OCI-LY7 (cell line): ENCODE measurements around the gene POLDIP3. TPM values are rescaled to one million over a fixed set of nuclear protein-coding genes. Genes with fewer than 3 reads are reported as not detected.

ENCODE experiments used
- BruUV-seq: library from RNA; stranded (reverse); fragments of 400-500 nt; replicated peaks from 2 replicates; lab custom pipeline; 2021; lab: Mats Ljungman, UMichigan
- CTCF ChIA-PET: fragments of 300-600 bp; sonication (Branson Sonifier 250); formaldehyde crosslinking; loops from one replicate; lab custom pipeline; 2022; ENCODE audit warnings: antibody characterized with exemption; ENCODE audit not compliant: unreplicated experiment; lab: Charles Lee
- POLR2A ChIA-PET: fragments of 300-600 bp; sonication (Branson Sonifier 250); formaldehyde crosslinking; loops from one replicate; lab custom pipeline; 2022; ENCODE audit warnings: antibody characterized with exemption; lab: Charles Lee
- DNase-seq: peaks from one replicate; pipeline ENCODE4 v3.0.0-alpha.2; 2015; ENCODE audit warnings: low spot score
- H2AFZ ChIP-seq: fragments of 200-600 bp; sonication (generic), shearing (Covaris generic); 2 replicates; pipeline ENCODE4 v1.6.1; 2014; ENCODE audit warnings: mild to moderate bottlenecking, antibody characterized with exemption, low read length, moderate library complexity
- H3K27ac ChIP-seq: fragments of 200-600 bp; sonication (generic); 2 replicates; pipeline ENCODE4 v1.5.1; 2014; ENCODE audit warnings: mixed run types, low read depth, mild to moderate bottlenecking, moderate library complexity, low read length, inconsistent platforms; ENCODE audit not compliant: poor library complexity, severe bottlenecking
- H3K36me3 ChIP-seq: fragments of 200-600 bp; sonication (generic); 2 replicates; pipeline ENCODE4 v1.6.1; 2014; ENCODE audit warnings: mild to moderate bottlenecking, antibody characterized with exemption, low read length, moderate library complexity, mixed read lengths; ENCODE audit not compliant: insufficient read depth
- H3K4me1 ChIP-seq: fragments of 200-600 bp; sonication (generic); 2 replicates; pipeline ENCODE4 v1.5.1; 2014; ENCODE audit warnings: mild to moderate bottlenecking, low read length; ENCODE audit not compliant: insufficient read depth, poor library complexity, severe bottlenecking
- H3K4me2 ChIP-seq: fragments of 200-600 bp; sonication (generic); 2 replicates; pipeline ENCODE4 v1.6.1; 2014; ENCODE audit warnings: mild to moderate bottlenecking, low read length
- H3K4me3 ChIP-seq: fragments of 200-600 bp; sonication (generic); 2 replicates; pipeline ENCODE4 v1.5.1; 2014; ENCODE audit warnings: mild to moderate bottlenecking, low read depth, low read length; ENCODE audit not compliant: poor library complexity, severe bottlenecking
- H3K79me2 ChIP-seq: fragments of 200-600 bp; sonication (generic); 2 replicates; pipeline ENCODE4 v1.6.1; 2016; ENCODE audit warnings: low read depth, mild to moderate bottlenecking, low read length, moderate library complexity, mixed read lengths; ENCODE audit not compliant: insufficient read depth
- H3K9me2 ChIP-seq: fragments of 200-600 bp; sonication (generic); 2 replicates; pipeline ENCODE4 v1.6.1; 2016; ENCODE audit warnings: mild to moderate bottlenecking, low read length, mixed read lengths; ENCODE audit not compliant: insufficient read depth
- H3K9me3 ChIP-seq: fragments of 200-600 bp; sonication (generic); 2 replicates; pipeline ENCODE4 v1.6.1; 2014; ENCODE audit warnings: mild to moderate bottlenecking, mixed run types, low read length, mixed read lengths
- H4K20me1 ChIP-seq: fragments of 200-600 bp; sonication (generic); 2 replicates; pipeline ENCODE4 v1.6.1; 2014; ENCODE audit warnings: mild to moderate bottlenecking, antibody characterized with exemption, low read length, moderate library complexity, mixed read lengths; ENCODE audit not compliant: insufficient read depth
- EZH2phosphoT487 ChIP-seq: fragments of 200-600 bp; sonication (generic); IDR thresholded peaks from 2 replicates; pipeline ENCODE4 v1.6.1; 2018; ENCODE audit warnings: low read depth, borderline replicate concordance, mild to moderate bottlenecking, mixed run types, antibody characterized with exemption, low read length, moderate library complexity, mixed read lengths
- intact Hi-C: fragments of 100-400 bp; cut with micrococcal nuclease; formaldehyde crosslinking; loops from one replicate; pipeline ENCODE4 v1.10.0; 2022; ENCODE audit not compliant: unreplicated experiment
- total RNA-seq, 2 experiments: library from RNA; depleted of rRNA in 1 of 2; stranded (reverse); fragments of >200 nt in 1 of 2; shearing (Covaris generic) in 1 of 2; gene quantifications; 2 replicates each; pipeline ENCODE4 v1.2.3, GENCODE V29; 2014 to 2022
- TF ChIP-seq, protein P1 (sequence below): fragments of 200-600 bp; sonication (generic); conservative IDR thresholded peaks from 2 replicates; pipeline ENCODE4 v1.5.1; 2014; ENCODE audit warnings: mild to moderate bottlenecking, antibody characterized with exemption, low read length, moderate library complexity, mixed read lengths

Gene POLDIP3
- total RNA-seq, 2 experiments from 2014 or later, result 70.7 to 73.5 TPM

DNA sequence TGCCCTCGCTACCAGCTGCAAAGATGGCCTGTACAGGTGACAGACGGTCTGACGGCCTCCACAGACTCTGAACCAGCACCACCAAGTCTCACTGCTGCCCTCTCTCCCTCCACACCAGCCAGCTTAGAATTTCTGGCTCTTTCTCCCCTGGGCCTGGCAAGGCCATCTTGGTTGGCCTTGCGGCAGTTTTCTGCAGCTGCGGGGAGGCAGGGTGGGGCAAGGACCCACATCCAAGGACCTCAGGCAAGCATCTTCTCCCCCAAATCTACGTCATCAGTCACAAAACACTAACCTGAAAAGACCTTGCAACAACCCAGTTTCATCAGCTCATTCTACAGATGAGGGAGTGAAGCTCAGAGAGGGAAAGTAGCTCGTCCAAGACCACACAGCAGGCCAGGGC lies 11.7 kb upstream of the POLDIP3 start:
- H3K27ac ChIP-seq, result no peak overlapping the region
- H3K9me2 ChIP-seq, result no peaks in the 10 kb centered on the region
- BruUV-seq, result no TSS peak
- H3K9me3 ChIP-seq, result no peaks in the 10 kb centered on the region
- no peak overlapping the region for H2AFZ ChIP-seq
- no peaks in the 10 kb centered on the region for H3K79me2 ChIP-seq
- H3K36me3 ChIP-seq, result peaks cover 56% of the 10 kb centered on the region
- ChIA-PET POLR2A (interaction anchor here (0.6 kb wide), 1 partner anchor 106 kb away, joined by 3 read pairs; no protein-coding TSS in a partner anchor), CTCF (no interaction called here)
- no peaks in the 10 kb centered on the region for H4K20me1 ChIP-seq
- no peak overlapping the region for H3K4me3 ChIP-seq
- intact Hi-C loops, result no loop called here
- H3K4me2 ChIP-seq, result no peak overlapping the region
- TF ChIP-seq, protein P1, sequence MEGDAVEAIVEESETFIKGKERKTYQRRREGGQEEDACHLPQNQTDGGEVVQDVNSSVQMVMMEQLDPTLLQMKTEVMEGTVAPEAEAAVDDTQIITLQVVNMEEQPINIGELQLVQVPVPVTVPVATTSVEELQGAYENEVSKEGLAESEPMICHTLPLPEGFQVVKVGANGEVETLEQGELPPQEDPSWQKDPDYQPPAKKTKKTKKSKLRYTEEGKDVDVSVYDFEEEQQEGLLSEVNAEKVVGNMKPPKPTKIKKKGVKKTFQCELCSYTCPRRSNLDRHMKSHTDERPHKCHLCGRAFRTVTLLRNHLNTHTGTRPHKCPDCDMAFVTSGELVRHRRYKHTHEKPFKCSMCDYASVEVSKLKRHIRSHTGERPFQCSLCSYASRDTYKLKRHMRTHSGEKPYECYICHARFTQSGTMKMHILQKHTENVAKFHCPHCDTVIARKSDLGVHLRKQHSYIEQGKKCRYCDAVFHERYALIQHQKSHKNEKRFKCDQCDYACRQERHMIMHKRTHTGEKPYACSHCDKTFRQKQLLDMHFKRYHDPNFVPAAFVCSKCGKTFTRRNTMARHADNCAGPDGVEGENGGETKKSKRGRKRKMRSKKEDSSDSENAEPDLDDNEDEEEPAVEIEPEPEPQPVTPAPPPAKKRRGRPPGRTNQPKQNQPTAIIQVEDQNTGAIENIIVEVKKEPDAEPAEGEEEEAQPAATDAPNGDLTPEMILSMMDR, result no peak
- no peak for TF ChIP-seq EZH2phosphoT487
- no peak for DNase-seq
- peaks cover 22% of the 10 kb centered on the region for H3K4me1 ChIP-seq

DNA sequence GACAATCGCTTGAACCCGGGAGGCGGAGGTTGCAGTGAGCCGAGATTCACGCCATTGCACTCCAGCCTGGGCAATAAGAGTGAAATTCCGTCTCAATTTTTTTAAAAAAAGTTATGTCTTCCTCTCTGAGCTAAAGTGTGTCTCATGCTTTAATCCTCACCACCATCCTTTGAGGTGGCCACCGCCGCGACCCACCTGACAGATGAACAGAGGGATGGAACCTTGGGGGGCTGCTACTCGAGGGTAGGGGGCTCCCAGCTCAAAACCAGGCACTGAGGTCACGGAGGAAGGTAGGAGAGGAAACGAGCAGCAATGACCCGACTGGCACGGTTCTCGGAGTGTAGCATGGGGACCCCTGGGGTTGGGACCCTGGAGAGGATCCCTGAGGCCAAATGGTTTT lies 10.7 kb upstream of the POLDIP3 start:
- Histone ChIP-seq H3K9me2 (no peaks in the 10 kb centered on the region), H3K36me3 (peaks cover 46% of the 10 kb centered on the region), H3K4me1 (peaks cover 27% of the 10 kb centered on the region), H3K9me3 (no peaks in the 10 kb centered on the region), H2AFZ (no peak overlapping the region), H3K4me2 (no peak overlapping the region), H3K4me3 (no peak overlapping the region), H3K27ac (no peak overlapping the region), H4K20me1 (no peaks in the 10 kb centered on the region), H3K79me2 (no peaks in the 10 kb centered on the region)
- CTCF ChIA-PET, result no interaction called here
- no TSS peak for BruUV-seq
- intact Hi-C loops, result no loop called here
- no peak for DNase-seq
- POLR2A ChIA-PET, result no interaction called here
- TF ChIP-seq EZH2phosphoT487, result no peak
- TF ChIP-seq, protein P1, result no peak

DNA sequence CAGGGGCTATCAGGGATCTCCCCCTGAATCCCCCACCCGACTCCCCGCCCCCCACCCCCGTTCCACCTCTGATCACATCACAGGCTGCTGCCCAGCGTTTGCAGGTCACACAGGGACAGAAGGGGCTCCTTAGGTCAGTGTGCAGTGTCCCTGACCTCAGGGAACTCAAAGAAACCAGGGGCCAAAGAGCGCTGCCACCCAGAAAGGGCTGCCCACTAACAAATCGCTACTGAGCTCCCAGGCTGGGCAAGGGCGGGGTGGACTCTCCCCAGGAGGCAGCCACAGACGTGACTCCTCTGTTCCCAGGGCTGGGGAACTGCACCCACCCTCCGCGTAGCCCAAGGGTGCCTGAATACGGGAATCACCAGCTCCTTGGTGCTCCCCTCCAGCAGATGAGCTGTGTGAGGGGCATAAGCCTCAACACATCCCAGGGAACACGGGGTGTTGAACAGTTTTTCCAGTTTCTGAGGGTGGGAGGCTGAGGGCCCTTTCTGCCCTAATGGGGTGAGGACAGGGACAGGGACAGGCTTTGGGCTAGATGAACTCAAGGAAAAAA lies 9.9 kb upstream of the POLDIP3 start:
- peaks cover 42% of the 10 kb centered on the region for H3K36me3 ChIP-seq
- intact Hi-C loops, result loop anchor here (5.0 kb wide), 1 partner anchor 138 kb away; no protein-coding TSS in a partner anchor
- no TSS peak for BruUV-seq
- H3K9me2 ChIP-seq, result no peaks in the 10 kb centered on the region
- H3K4me3 ChIP-seq, result no peak overlapping the region
- no peak for DNase-seq
- H4K20me1 ChIP-seq, result no peaks in the 10 kb centered on the region
- no peaks in the 10 kb centered on the region for H3K9me3 ChIP-seq
- no peak overlapping the region for H3K4me2 ChIP-seq
- H3K27ac ChIP-seq, result no peak overlapping the region
- POLR2A ChIA-PET, result no interaction called here
- H3K4me1 ChIP-seq, result peaks cover 27% of the 10 kb centered on the region
- TF ChIP-seq, protein P1, result no peak
- no peak for TF ChIP-seq EZH2phosphoT487
- H2AFZ ChIP-seq, result no peak overlapping the region
- no peaks in the 10 kb centered on the region for H3K79me2 ChIP-seq
- CTCF ChIA-PET, result no interaction called here
